DMS114 treated with DMSO at 0.1 percent for 48 hours (cell line): ENCODE measurements around the gene ROR1.

Source experiments
- DNase-seq: peaks from one replicate; lab custom pipeline; 2025; ENCODE audit not compliant: unreplicated experiment; lab: John Stamatoyannopoulos, UW

Gene ROR1

DNA sequence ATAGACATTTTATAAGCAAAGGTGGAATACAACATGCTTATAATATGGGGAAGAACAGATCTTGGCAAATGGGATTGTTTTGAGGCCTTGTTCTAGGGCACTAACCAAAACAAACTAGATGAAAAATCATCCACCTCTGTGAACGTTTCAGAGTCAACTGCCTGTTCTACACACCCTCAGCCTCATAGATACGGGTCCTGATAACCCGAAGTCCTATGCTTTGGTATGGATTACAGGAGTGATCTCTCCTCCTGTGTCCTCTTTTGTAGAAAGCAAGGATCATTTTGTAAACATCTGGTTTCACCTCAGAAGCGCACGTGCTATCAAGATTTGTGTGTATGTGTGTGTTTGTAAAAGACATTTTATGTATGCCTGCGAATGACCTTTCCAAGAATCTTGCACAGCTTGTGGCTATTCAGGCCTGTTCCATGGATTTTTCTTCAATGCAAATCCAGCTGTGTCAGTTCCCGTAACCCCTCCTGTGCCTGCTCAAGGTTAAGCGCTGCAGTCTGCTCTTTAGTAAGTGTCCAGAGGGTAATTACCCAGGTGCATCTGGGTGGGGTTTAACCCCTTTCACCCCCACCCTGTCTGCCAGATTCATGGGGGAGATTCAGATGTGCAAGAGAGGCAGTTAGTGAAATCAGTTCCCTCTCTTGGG is 132.4 kb downstream of the ROR1 start:
- no peak for DNase-seq

GRCh38 chr1:63907051-63907450 is 133.2 kb downstream of the ROR1 start:
- no peak for DNase-seq

DNA sequence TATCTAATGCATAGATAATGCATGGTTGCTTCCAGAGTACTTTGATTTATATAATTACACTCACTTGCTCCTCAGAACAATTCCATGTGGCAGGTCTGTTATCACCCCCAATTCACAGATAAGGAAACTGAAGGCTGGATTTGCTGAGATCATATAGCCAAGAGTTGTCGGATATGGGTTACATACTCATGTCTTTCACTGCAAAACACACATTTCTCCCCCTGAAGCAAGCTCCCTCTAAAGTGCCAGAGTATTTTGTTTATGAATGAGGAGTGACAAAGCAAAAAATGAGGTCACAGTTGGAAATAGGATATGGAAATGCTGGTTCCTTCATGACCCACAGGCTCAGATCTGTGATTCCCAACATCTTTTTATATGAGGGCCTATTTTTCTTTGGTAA is 134.2 kb downstream of the ROR1 start:
- DNase-seq = no peak

DNA sequence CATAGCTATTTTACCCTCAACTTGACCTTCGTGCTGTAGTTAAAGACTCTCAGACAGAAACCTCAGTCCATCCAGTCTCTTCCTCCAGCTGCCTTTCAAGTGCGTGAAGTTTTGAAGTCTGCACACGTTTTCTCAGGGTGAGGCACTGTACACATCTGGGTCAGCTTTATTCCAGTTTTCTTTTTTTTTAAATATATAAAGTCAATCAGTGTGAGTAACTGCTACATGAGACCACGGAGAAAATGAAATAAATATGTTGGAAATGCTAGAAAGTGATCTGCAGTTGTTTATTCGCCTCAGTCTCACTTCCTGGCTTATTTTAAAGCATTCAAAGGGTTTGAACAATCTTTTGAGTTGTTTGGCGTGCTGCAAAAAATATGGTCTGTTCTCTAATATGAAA is 135.7 kb downstream of the ROR1 start:
- DNase-seq = no peak

DNA sequence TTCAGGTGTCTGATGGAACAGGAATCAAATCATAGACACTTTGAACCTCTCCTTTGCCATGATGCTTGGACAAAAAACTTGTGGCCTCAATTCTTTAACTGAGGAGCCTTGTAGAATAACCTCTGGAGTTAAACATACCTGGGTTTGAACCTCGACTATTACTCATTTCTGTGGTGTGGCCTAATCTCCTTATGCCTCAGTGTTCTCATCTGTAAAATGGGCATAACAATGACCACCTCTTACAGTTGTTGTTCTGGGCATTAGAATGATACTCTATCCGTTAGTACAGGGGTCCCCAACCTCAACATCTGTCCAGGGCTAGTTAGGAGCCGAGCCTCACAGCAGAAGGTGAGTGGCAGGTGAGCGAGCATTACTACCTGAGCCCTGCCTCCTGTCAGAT is 137.2 kb downstream of the ROR1 start:
- DNase-seq = no peak

DNA sequence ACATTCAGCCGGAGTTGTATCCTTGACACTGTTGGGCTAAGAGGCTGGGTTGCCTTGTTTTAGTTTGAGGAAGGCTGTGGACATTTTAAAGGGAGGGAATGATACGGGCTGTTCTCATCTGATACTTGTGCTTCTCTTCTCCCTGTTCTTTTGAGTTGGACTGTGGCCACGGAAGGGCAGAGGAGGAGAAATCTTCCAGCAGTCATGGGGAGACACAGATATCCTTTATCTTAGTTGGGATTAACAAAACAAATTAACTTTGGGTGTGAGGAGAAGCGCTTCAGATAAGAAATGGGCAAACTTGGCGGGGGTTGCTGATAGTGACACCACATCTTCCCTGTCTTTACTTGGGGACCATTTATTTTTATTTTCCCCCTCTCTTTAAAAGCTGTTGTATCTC is 138.8 kb downstream of the ROR1 start:
- no peak for DNase-seq

DNA sequence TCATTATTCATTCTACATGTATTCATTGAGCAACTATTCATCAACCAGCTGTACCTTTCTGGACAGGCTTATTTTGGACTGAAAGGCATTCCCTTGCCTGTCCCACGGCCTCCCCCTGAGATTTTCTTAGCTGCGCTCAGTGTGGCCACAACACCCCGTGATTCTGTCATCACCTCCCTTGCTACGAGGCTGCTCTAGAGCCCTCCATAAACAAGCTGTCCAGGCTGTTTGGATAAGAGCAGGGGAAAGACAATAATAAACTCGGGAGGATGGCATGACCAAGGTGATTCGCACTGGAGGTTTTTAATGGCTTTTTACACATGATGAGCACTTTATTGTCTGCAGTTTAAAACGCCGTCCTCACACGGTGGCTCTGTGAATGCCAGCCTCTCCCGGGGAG is 139.7 kb downstream of the ROR1 start:
- no peak for DNase-seq

DNA sequence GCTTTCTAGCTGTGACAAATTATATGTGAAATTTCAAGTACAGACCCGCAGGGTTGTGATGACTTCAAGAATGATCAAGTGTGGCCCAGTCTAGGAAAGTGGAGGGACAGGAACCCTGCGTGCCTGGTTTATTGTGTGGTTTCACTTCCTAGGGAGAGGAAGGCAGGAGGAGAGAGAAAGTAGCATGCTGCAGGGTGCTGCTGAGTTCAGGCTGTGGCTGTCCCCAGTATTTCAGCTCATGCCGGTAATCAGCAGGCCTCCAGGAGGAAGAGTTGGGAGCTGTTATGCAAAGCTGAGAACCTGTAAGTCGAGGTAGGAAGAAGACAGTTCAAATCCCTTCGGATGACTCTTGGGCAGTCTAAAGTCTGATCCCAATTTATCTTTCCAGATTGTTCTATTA is 140.4 kb downstream of the ROR1 start:
- no peak for DNase-seq

DNA sequence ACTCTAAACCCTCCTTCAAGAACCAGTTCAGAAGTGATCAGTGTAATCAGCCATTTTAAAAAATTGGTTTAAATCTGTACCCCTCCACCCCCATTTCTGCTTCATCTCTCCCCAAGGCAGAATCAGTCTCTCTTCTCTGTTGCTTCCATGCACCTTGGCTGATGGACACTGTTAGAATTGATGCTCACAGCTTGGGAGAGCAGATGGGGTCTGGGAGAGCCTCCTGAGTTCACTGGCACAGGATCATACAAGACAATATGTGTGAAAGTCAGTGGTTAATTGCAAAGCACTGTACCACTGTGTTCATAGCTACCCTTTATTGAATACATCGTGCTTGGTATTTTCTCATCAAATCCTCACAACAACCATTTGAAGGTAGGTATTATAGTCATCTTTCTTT is 140.9 kb downstream of the ROR1 start:
- DNase-seq = no peak

DNA sequence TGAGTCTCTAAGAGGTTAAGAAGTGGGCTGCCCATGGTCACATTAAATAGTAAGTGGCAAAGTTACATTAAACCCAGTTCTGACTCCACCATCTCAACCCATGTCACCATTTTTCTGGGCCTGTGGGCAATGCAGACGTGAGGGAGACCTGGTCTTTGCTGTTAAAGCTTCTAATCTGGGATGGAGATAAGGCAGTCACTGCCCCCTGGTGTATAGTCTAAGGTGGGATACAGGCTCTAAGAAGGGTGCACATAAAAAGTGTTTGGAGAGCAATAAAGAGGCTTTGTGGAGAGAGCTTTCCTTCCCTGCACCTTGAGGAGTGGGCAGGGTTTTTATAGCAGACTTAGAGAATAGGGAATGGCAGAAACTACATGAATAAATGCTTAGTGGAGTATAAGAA is 141.3 kb downstream of the ROR1 start:
- peak; percentile 17 for DNase-seq

- DNase-seq = no peak
Observed at GRCh38 chr1:63916485-63917360, 142.9 kb downstream of the ROR1 start.

DNA sequence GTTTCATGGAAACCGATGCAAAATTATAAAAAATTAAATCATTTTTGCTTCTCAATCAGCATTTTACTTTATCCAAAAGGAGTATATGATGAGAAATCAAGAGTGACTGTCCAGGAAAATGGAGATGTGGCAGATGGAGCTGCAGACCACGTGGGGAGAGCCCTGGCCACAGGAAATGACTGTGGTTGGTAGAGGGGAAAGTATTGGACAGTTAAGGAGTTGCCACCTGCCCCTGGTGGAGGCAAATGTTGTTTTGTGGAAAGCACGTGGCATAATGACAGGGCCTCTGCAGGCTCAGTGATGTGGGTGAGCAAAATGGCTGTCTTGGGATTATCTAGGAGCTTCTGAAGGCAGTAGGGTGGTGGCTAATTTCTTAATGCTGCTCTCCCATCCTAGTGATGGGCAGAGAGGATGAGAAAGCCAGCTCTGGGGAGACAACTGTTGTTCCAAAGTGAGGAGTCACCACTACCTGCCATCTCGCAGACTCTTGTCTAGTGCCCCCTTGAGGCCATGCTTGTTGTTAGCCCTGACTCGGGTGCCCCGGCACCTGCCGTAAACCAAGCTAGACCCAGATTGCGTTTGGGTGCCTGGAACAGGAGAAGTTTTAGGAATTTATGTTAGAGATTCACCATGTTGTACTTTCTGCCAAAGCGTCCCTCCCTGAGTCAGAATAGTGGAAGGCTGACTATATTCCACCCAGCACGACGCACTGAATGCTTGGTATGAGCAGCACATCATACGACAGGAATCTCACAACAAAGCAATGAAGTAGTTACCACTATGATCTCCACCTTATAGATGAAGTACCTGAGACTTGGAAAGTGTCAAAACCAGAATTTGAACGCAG is 144.0 kb downstream of the ROR1 start:
- DNase-seq = no peak

GRCh38 chr1:63918418-63918945 is 144.7 kb downstream of the ROR1 start:
- DNase-seq = no peak

GRCh38 chr1:63920154-63921117 is 146.6 kb downstream of the ROR1 start:
- no peak for DNase-seq

DNA sequence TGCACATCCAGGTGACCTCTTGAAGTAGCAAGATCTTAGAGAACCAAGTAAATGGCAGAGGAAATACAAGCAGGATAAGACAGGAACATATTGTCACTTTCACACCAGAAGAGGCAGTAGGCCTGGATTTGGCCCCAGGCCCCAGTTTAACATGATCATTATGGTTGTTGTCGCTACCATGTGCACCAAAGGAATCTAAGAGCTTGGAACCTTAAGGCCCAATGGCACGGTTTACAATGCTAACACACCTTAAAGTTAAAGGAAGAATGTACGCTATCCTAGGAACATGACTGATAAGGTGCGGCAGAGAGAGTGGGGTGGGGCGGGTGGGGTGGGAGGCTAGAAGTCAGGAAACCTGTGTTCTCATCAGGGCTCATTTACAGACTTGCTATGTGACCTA is 147.5 kb downstream of the ROR1 start:
- no peak for DNase-seq

- DNase-seq = no peak
Observed at GRCh38 chr1:63921802-63922201, 148.0 kb downstream of the ROR1 start.

DNA sequence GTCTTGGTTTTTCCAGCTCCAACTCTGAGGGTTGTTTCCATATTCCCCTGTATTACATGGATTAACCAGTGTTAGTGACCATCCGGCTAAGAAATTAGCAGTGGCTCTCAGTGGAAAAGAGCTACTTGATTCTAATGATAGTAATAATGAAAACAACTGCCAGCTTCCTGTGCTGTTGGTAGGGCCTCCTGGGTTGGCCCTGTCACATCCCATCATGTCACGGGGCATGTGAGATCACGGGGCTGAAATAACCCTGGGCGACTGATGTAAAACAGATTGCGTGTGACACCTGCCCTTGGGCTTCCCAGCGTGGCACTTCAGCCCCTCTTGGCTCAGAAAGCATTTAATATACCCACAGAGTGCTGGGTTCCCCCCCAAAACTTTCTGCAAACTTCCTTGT is 149.0 kb downstream of the ROR1 start:
- DNase-seq = no peak

DNA sequence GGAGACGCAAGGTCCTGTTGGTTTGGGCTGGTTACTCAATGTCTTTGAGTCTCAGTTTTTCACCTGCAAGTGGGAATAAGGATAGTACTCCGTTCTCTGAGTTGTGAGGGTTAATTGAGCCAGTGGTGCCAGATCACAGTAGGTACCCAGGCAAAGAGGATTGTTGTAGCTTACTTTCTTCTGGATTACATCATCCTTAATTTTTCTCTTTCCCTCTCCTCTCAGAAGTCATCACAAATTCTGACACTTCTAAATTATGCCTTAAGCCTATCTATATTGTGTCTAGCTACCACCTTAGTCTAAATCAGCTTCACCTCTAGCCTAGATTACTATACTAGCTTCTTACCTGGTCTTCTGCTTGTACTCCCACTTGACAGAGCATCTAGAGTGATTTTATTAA is 149.5 kb downstream of the ROR1 start:
- DNase-seq = no peak

DNA sequence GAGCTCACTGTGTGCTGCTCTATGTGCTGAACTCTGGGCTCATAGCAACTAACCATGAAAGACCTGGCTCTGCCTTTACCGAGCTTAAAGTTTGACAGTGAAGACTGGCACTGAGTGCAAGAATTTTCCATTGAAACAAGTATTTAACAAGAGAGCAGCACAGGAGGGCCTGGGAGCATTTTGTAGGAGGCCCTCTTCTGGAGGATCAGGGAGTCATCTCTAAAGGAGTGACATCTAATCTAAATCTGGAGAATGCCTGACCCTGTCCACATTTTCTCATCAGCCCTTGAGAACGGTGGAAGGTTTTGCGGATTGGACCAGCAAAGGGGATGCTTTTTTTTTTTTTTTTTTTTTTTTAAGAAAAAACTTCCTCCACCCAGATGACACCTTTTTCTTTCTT is 150.8 kb downstream of the ROR1 start:
- DNase-seq = no peak
